Colonic mucosa (tissue), 4 donors: ENCODE data around the gene ACOX2. TPM values are rescaled to one million over a fixed set of nuclear protein-coding genes. Genes with fewer than 3 reads are reported as not detected.

Experiments used
- DNase-seq: peaks from one replicate; pipeline ENCODE4 v3.0.0-alpha.2; 2020
- H3K27ac ChIP-seq: fragments of 200-600 bp; one replicate; pipeline ENCODE4 v1.8.0; 2021
- H3K27me3 ChIP-seq: fragments of 200-600 bp; one replicate; pipeline ENCODE4 v1.8.0; 2021
- H3K36me3 ChIP-seq: fragments of 200-600 bp; one replicate; pipeline ENCODE4 v1.8.0; 2021
- H3K4me1 ChIP-seq: fragments of 200-600 bp; one replicate; pipeline ENCODE4 v1.8.0; 2021; ENCODE audit warnings: mild to moderate bottlenecking
- H3K4me3 ChIP-seq: fragments of 200-600 bp; one replicate; pipeline ENCODE4 v1.8.0; 2021
- H3K9ac ChIP-seq, 2 donors: one replicate each; pipeline ENCODE4 v1.7.0; 2013; ENCODE audit warnings: control low read depth in 2 of 2, low read depth in 2 of 2, low read length in 2 of 2
- H3K9me3 ChIP-seq: fragments of 200-600 bp; one replicate; pipeline ENCODE4 v1.8.0; 2021
- CTCF ChIP-seq: fragments of 200-600 bp; IDR thresholded peaks from one replicate; pipeline ENCODE4 v1.8.0; 2022; ENCODE audit warnings: antibody characterized with exemption, mild to moderate bottlenecking
- intact Hi-C: fragments of 100-400 bp; cut with DNase I; formaldehyde crosslinking; loops from one replicate; pipeline ENCODE4 v1.14.1; 2022
- total RNA-seq, 2 donors: library from RNA; stranded (reverse); fragmentation: NEBNext Ultra II Directional in 1 of 2; extraction: Animal tissue kit (Norgen Biotek cat#: 25700) in 1 of 2; gene quantifications; one replicate each; pipeline ENCODE4 v1.2.1, GENCODE V29; 2021
- donor health status: healthy.
- donor health status: DM: no; HTN: no; CAD: no.
- donor health status: DM: no; HTN: no; CAD: no.

The ACOX2 gene
- total RNA-seq, 2 donors from 2014 or later = 14.6 to 22.4 TPM

DNA sequence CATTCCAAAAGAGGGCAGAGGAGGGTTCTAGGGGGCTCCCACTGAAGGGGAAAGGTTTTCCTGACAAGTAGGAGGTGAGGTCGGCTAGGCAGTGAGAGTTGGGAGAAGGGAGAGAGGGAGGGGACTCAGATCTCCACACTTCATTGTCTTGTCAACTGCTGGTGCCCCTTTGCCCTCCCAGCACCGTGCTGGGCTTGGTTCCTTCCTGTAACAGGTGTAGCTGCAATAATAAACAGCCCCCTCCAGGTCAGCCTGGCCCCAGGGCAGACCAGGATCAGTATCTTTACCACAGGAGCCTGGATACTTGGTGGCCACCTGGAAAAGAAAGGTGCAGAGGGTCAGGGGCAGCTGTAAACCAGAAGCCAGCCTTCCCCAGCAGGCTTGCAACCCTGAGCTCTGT, 48.0 kb downstream of the ACOX2 start:
- H3K9me3 ChIP-seq = no peaks in the 10 kb centered on the region
- TF ChIP-seq CTCF = no peak
- no peaks in the 10 kb centered on the region for H3K36me3 ChIP-seq
- H3K9ac ChIP-seq = no peak overlapping the region
- intact Hi-C loops = no loop called here
- no peak overlapping the region for H3K4me3 ChIP-seq
- peaks cover 7% of the 10 kb centered on the region for H3K4me1 ChIP-seq
- no peaks in the 10 kb centered on the region for H3K27me3 ChIP-seq
- no peak overlapping the region for H3K27ac ChIP-seq
- no peak for DNase-seq

DNA sequence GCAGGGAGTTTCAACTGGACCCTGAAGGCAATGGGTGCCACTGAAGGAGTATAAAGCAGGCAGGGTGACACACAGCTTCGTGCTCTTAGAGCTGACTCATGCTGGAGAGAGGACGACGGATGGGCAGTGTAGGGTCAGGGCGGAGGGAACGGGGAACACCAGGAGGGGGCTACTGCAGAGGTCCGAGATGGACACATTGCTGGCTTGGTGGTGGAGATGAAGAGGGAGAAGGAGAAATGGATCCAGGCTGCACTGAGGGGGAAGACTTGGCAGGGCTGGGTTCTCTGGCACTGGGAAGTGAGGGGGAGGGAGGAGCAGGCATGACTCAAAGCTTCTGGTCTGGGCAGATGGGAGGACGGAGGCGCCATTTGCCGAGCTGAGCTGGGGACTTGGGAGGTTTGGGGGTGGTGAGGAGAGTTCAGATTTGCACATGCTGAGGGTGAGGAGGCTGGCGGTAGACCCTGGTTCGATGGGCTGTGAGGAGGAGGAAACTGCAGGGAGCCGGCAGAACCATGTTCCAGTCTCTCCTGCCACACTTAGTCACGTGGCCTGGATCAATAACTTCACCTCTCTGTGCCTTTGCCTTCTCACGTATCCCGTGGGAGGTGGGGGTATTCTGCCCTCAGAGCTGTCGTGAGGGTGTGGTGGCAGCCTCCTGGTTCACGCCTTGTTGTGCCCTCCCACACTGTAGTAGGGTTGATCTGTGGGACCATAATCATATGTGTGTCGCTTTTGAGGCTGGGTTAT, 49.7 kb downstream of the ACOX2 start:
- Histone ChIP-seq H3K9me3 (no peaks in the 10 kb centered on the region), H3K4me3 (no peak overlapping the region), H3K36me3 (no peaks in the 10 kb centered on the region), H3K27ac (no peak overlapping the region), H3K9ac (no peak overlapping the region), H3K4me1 (no peaks in the 10 kb centered on the region), H3K27me3 (no peaks in the 10 kb centered on the region)
- no peak for TF ChIP-seq CTCF
- intact Hi-C loops = no loop called here
- no peak for DNase-seq

DNA sequence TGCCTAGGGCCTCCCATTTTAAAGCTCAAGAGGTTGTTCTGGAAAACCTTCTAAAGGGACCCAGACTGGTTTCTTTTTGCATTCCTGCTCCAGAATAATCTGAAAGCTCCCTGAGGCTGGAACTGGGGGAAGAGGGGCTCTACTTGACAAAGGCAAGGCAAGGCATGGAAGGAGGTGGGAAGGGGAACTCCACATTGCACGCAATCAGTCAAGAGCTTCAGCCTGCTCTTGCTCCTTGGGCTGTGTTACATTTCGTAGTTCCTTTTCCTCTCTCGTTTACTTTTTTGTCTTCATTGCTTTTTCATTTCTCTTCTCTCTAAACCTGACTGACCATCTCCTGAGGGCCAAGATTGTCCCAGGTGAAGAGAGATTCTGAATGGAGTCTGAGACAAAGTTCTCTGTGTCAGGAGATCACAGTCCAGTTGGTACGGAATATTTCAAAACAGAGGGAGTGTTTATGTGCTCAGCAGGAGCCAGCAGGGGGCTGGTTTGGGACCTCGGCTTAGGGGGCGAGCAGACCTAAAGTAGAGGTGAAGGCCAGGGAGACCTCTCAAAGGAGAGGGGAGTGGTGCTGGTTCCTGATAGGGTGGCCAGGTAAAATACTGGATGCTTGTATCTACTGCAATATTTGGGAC, 51.1 kb downstream of the ACOX2 start:
- Histone ChIP-seq H3K27me3 (no peaks in the 10 kb centered on the region), H3K27ac (no peak overlapping the region), H3K36me3 (no peaks in the 10 kb centered on the region), H3K9me3 (no peaks in the 10 kb centered on the region), H3K4me3 (no peak overlapping the region), H3K9ac (no peak overlapping the region), H3K4me1 (no peaks in the 10 kb centered on the region)
- intact Hi-C loops = no loop called here
- no peak for DNase-seq
- no peak for TF ChIP-seq CTCF

- no peak overlapping the region for H3K9ac ChIP-seq
- H3K4me1 ChIP-seq = no peaks in the 10 kb centered on the region
- TF ChIP-seq CTCF = no peak
- no peak overlapping the region for H3K4me3 ChIP-seq
- no peaks in the 10 kb centered on the region for H3K36me3 ChIP-seq
- intact Hi-C loops = no loop called here
- H3K27me3 ChIP-seq = no peaks in the 10 kb centered on the region
- no peak for DNase-seq
- no peaks in the 10 kb centered on the region for H3K9me3 ChIP-seq
- no peak overlapping the region for H3K27ac ChIP-seq
Measured at GRCh38 chr3:58484722-58485069, 52.3 kb downstream of the ACOX2 start.

- no peaks in the 10 kb centered on the region for H3K9me3 ChIP-seq
- H3K4me3 ChIP-seq = no peak overlapping the region
- peak overlapping the region in 1 of 2 donors; percentile 18 for H3K9ac ChIP-seq
- H3K27ac ChIP-seq = no peak overlapping the region
- no peaks in the 10 kb centered on the region for H3K4me1 ChIP-seq
- no peak for DNase-seq
- no peaks in the 10 kb centered on the region for H3K27me3 ChIP-seq
- intact Hi-C loops = no loop called here
- TF ChIP-seq CTCF = no peak
- H3K36me3 ChIP-seq = no peaks in the 10 kb centered on the region
Measured at GRCh38 chr3:58484045-58484721, 52.8 kb downstream of the ACOX2 start.
